HL-60 (cell line): ENCODE results near the gene ZNF672.

ENCODE experiments used
- DNase-seq, 2 experiments: peaks; one replicate each; pipeline ENCODE4 v3.0.0-alpha.2; 2010 to 2020; ENCODE audit warnings: low read depth in 1 of 2, low spot score in 1 of 2
- H3K27ac ChIP-seq: fragments of 250-450 bp; sonication (Bioruptor Pico); replicated peaks from 2 replicates; pipeline ENCODE4 v1.5.1; 2020; ENCODE audit warnings: mild to moderate bottlenecking, moderate library complexity
- H3K27me3 ChIP-seq: fragments of 250-450 bp; sonication (Bioruptor Pico); 2 replicates; pipeline ENCODE4 v1.5.1; 2021; ENCODE audit warnings: mild to moderate bottlenecking, moderate library complexity; ENCODE audit not compliant: insufficient read depth, poor library complexity, severe bottlenecking
- H3K4me3 ChIP-seq: replicated peaks from 2 replicates; pipeline ENCODE4 v1.5.1; 2011; ENCODE audit warnings: mild to moderate bottlenecking, control low read depth, low read length; ENCODE audit not compliant: insufficient read depth
- GABPA ChIP-seq: IDR thresholded peaks from 2 replicates; pipeline ENCODE4 v1.6.1; 2012; ENCODE audit warnings: low read depth
- POLR2AphosphoS5 ChIP-seq: IDR thresholded peaks from 2 replicates; pipeline ENCODE4 v1.6.1; 2012; ENCODE audit warnings: low read depth
- REST ChIP-seq: IDR thresholded peaks from 2 replicates; pipeline ENCODE4 v1.6.1; 2012; ENCODE audit warnings: low read depth; ENCODE audit not compliant: insufficient replicate concordance
- SPI1 ChIP-seq: IDR thresholded peaks from 2 replicates; pipeline ENCODE4 v1.6.1; 2012; ENCODE audit warnings: low read depth, mild to moderate bottlenecking, borderline replicate concordance
- TF ChIP-seq, protein P1 (sequence below): IDR thresholded peaks from one replicate; pipeline ENCODE4 v1.5.1; 2011; ENCODE audit warnings: low read length, control low read depth, inconsistent platforms; ENCODE audit not compliant: insufficient read depth

ZNF672 gene

DNA sequence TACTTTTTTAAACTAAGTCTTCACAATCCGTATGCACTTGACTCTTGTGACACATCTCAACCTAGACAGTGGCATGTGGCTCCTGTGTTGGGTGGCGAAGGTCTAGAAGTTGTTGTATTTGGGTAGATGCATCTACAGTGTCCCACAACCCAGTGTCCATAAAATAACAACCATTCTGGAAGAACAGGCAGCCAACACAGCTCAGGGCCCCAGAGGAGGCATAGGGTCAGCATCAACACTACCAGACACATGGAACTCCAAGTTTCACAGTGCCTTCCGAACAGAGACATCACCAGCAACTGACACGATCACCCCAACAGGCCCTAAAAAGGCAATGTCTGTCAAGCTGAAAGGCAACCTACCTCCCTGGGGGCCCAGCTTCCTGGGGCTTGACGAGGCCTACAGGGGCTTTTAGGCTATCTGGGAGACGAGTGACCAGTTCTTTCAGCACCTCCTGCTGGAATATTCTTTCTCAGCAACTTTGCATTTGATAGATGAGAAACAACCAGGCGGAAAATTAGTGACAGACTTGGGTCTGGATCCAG, 17.9 kb upstream of the ZNF672 start:
- no peak overlapping the region for H3K4me3 ChIP-seq
- no peak overlapping the region for H3K27ac ChIP-seq
- TF ChIP-seq, protein P1, sequence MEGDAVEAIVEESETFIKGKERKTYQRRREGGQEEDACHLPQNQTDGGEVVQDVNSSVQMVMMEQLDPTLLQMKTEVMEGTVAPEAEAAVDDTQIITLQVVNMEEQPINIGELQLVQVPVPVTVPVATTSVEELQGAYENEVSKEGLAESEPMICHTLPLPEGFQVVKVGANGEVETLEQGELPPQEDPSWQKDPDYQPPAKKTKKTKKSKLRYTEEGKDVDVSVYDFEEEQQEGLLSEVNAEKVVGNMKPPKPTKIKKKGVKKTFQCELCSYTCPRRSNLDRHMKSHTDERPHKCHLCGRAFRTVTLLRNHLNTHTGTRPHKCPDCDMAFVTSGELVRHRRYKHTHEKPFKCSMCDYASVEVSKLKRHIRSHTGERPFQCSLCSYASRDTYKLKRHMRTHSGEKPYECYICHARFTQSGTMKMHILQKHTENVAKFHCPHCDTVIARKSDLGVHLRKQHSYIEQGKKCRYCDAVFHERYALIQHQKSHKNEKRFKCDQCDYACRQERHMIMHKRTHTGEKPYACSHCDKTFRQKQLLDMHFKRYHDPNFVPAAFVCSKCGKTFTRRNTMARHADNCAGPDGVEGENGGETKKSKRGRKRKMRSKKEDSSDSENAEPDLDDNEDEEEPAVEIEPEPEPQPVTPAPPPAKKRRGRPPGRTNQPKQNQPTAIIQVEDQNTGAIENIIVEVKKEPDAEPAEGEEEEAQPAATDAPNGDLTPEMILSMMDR: no peak
- TF ChIP-seq REST (no peak), SPI1 (no peak), GABPA (no peak), POLR2AphosphoS5 (no peak)
- no peaks in the 10 kb centered on the region for H3K27me3 ChIP-seq
- DNase-seq: no peak

- Histone ChIP-seq H3K27me3 (no peaks in the 10 kb centered on the region), H3K27ac (no peak overlapping the region), H3K4me3 (no peak overlapping the region)
- no peak for DNase-seq
- TF ChIP-seq SPI1 (no peak), GABPA (no peak), POLR2AphosphoS5 (no peak), REST (no peak)
- TF ChIP-seq, protein P1: no peak
Observed at GRCh38 chr1:248821101-248821500, 16.9 kb upstream of the ZNF672 start.

GRCh38 chr1:248821641-248822040, 16.4 kb upstream of the ZNF672 start:
- TF ChIP-seq REST (no peak), POLR2AphosphoS5 (no peak), SPI1 (no peak), GABPA (no peak)
- TF ChIP-seq, protein P1: no peak
- no peaks in the 10 kb centered on the region for H3K27me3 ChIP-seq
- DNase-seq: no peak
- H3K4me3 ChIP-seq: no peak overlapping the region
- H3K27ac ChIP-seq: no peak overlapping the region
